Midbrain (tissue), 1 donor: Measurements from ENCODE around the gene TMEM267.
"Not testable (repeated sequence)": the region's sequence is repeated elsewhere in the genome, so short reads cannot be mapped to it uniquely, and the experiment has no call there.

Experiments
- DNase-seq: peaks from one replicate; lab custom pipeline; 2025; lab: John Stamatoyannopoulos, UW

The TMEM267 gene

GRCh38 chr5:43456556-43456955 lies 27.1 kb downstream of the TMEM267 start:
- no peak for DNase-seq

GRCh38 chr5:43441575-43441974 lies 42.1 kb downstream of the TMEM267 start:
- DNase-seq = not testable (repeated sequence)

- no peak for DNase-seq
These were observed 46.5 kb downstream of the TMEM267 start for GRCh38 chr5:43437062-43437660.

GRCh38 chr5:43433382-43433781 lies 50.3 kb downstream of the TMEM267 start:
- no peak for DNase-seq

- DNase-seq = peak; percentile 18
These were observed 50.9 kb downstream of the TMEM267 start for GRCh38 chr5:43432486-43433375.

GRCh38 chr5:43429706-43430105 lies 54.0 kb downstream of the TMEM267 start:
- DNase-seq = no peak

- no peak for DNase-seq
These were observed 54.6 kb downstream of the TMEM267 start for GRCh38 chr5:43429016-43429415.

- DNase-seq = no peak
These were observed 56.4 kb downstream of the TMEM267 start for GRCh38 chr5:43427306-43427705.

- DNase-seq = no peak
These were observed 57.7 kb downstream of the TMEM267 start for GRCh38 chr5:43425983-43426382.

- not testable (repeated sequence) for DNase-seq
These were observed 60.6 kb downstream of the TMEM267 start for GRCh38 chr5:43423086-43423485.

GRCh38 chr5:43422143-43422542 lies 61.5 kb downstream of the TMEM267 start:
- no peak for DNase-seq

- no peak for DNase-seq
These were observed 62.1 kb downstream of the TMEM267 start for GRCh38 chr5:43421450-43422133.

GRCh38 chr5:43420241-43420640 lies 63.4 kb downstream of the TMEM267 start:
- DNase-seq = no peak

GRCh38 chr5:43418561-43418960 lies 65.1 kb downstream of the TMEM267 start:
- DNase-seq = no peak

GRCh38 chr5:43416803-43417394 lies 66.8 kb downstream of the TMEM267 start:
- no peak for DNase-seq

GRCh38 chr5:43415935-43416802 lies 67.5 kb downstream of the TMEM267 start:
- no peak for DNase-seq

GRCh38 chr5:43413966-43414365 lies 69.7 kb downstream of the TMEM267 start:
- DNase-seq = no peak

- no peak for DNase-seq
These were observed 71.0 kb downstream of the TMEM267 start for GRCh38 chr5:43412644-43413043.

- no peak for DNase-seq
These were observed 71.5 kb downstream of the TMEM267 start, which contains the start of gene CCL28 for GRCh38 chr5:43412156-43412555. TSS of gene CCL28 (minus strand) at chr5:43412391. CDS start at chr5:43412316, 75 bp downstream.

- no peak for DNase-seq
These were observed 72.2 kb downstream of the TMEM267 start for GRCh38 chr5:43411495-43411894.

GRCh38 chr5:43410414-43410813 lies 73.3 kb downstream of the TMEM267 start:
- no peak for DNase-seq
